ENCODE data around the gene CHCHD3.

DNA sequence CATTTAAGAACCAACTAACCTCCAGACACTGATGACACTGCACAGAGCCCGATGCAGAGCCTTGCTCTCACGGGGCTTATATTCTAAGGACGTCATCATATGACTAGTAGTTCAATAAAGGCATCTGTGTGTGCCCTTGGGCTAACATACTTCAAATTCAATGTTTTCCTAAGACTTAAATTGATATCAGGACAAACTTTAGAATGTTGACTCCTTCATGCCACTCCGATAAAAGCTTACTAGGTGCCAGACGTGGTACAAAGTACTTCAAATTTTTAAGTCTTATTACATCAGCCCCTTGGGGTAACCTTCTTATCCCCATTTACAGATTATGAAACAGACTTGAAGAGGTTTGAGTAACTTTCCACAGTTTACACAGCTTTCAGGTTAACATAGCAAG lies 314.5 kb downstream of the CHCHD3 start:
- TF ChIP-seq, protein P1, sequence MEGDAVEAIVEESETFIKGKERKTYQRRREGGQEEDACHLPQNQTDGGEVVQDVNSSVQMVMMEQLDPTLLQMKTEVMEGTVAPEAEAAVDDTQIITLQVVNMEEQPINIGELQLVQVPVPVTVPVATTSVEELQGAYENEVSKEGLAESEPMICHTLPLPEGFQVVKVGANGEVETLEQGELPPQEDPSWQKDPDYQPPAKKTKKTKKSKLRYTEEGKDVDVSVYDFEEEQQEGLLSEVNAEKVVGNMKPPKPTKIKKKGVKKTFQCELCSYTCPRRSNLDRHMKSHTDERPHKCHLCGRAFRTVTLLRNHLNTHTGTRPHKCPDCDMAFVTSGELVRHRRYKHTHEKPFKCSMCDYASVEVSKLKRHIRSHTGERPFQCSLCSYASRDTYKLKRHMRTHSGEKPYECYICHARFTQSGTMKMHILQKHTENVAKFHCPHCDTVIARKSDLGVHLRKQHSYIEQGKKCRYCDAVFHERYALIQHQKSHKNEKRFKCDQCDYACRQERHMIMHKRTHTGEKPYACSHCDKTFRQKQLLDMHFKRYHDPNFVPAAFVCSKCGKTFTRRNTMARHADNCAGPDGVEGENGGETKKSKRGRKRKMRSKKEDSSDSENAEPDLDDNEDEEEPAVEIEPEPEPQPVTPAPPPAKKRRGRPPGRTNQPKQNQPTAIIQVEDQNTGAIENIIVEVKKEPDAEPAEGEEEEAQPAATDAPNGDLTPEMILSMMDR (IDR thresholded peaks at IDR 0.05; ENCODE audit: low read depth, low read length): no peak
- TF ChIP-seq EZH2phosphoT487 (IDR thresholded peaks at IDR 0.05; ENCODE audit: low read depth): no peak
